ENCODE measurements around the gene FAM107A.

DNA sequence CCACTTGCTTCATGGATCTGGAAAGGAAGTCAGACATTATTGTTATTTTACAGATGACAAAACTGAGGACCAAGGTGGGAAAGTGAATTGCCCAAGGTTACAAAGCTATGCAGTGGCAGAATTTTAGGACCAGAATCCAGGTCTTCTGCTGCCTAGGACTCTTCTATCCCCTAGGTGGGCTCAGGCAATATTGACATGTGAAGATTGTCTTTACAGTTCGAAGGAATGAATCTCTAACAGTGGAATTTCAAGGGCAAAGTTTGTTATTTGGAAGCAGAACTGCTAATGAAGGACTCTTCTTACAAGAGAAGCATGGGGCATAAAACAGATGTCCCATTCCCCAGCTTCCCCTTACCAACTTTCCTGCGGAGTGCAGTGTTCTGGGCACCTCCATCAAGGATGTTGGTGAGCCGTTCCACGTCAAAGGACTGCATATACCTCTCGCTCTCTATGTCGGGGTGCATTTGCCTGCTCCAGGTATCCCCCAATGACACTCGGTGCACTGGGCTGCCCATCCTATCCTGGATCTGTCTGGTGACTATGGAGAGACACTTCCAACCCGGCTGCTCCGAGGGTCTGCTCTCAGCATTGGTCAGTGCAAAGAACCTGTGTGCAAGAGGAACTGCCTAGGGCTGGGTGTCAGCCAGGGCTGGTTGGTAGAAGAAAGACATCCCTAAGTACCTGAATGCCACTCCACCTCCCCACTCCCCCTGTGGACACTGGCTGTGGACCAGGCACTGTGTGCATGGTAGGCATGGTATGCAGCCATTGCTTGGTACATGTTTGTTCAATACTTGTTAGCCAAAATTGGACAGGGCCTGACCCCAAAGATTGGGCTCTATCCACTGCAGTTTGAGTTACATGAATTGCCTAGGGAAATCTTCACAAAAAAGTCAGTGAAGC is 42.3 kb downstream of the FAM107A start:
- TF ChIP-seq ZNF629 (CRISPR knock-in tag; conservative IDR thresholded peaks at IDR 0.05) (no peak), CTCF (CRISPR knock-in tag; IDR thresholded peaks at IDR 0.05) (no peak), FOSL1 (CRISPR knock-in tag; IDR thresholded peaks at IDR 0.05; ENCODE audit: borderline replicate concordance) (no peak), REST (IDR thresholded peaks at IDR 0.05; ENCODE audit: borderline replicate concordance in 1 of 2, low read depth in 1 of 2, low read length in 2 of 2) (no peak), TP53 (CRISPR knock-in tag; conservative IDR thresholded peaks at IDR 0.05) (no peak), RAD21 (CRISPR knock-in tag; IDR thresholded peaks at IDR 0.05) (no peak), EP300 (IDR thresholded peaks at IDR 0.05; ENCODE audit: low read depth in 2 of 2, low read length in 2 of 2) (no peak), EP300 (CRISPR knock-in tag; IDR thresholded peaks at IDR 0.05; ENCODE audit: borderline replicate concordance) (no peak), GABPA (IDR thresholded peaks at IDR 0.05; ENCODE audit: low read depth, low read length) (no peak), GABPA (CRISPR knock-in tag; IDR thresholded peaks at IDR 0.05; ENCODE audit: low read depth) (no peak), ZNF552 (CRISPR knock-in tag; IDR thresholded peaks at IDR 0.05; ENCODE audit: borderline replicate concordance) (no peak), ZNF609 (CRISPR knock-in tag; IDR thresholded peaks at IDR 0.05; ENCODE audit: borderline replicate concordance) (no peak)

All from HepG2 (cell line).